ENCODE data around the gene THAP10.

The THAP10 gene

GRCh38 chr15:70853973-70854665, 38.1 kb downstream of the THAP10 start, which contains the start of gene LARP6:
Gene LARP6, minus strand, starts transcription at chr15:70854157. Its CDS starts 69 bp downstream, at chr15:70854088.
- peak; percentile 76 for DNase-seq (ENCODE audit: low spot score)

GRCh38 chr15:70853318-70853972, 38.8 kb downstream of the THAP10 start:
- DNase-seq (ENCODE audit: low spot score): peak; percentile 80

- peak; percentile 80 for DNase-seq (ENCODE audit: low spot score)
Observed at GRCh38 chr15:70852501-70853317, 39.5 kb downstream of the THAP10 start.

- no peak for DNase-seq (ENCODE audit: low spot score)
Observed at GRCh38 chr15:70851889-70852288, 40.3 kb downstream of the THAP10 start.

GRCh38 chr15:70845602-70846360, 46.5 kb downstream of the THAP10 start:
- DNase-seq (ENCODE audit: low spot score): no peak

GRCh38 chr15:70837476-70837875, 54.8 kb downstream of the THAP10 start:
- DNase-seq (ENCODE audit: low spot score): no peak

GRCh38 chr15:70835841-70836240, 56.4 kb downstream of the THAP10 start:
- DNase-seq (ENCODE audit: low spot score): no peak

GRCh38 chr15:70835415-70835814, 56.8 kb downstream of the THAP10 start:
- no peak for DNase-seq (ENCODE audit: low spot score)

GRCh38 chr15:70834999-70835398, 57.2 kb downstream of the THAP10 start:
- no peak for DNase-seq (ENCODE audit: low spot score)

- DNase-seq (ENCODE audit: low spot score): peak; percentile 64
Observed at GRCh38 chr15:70833861-70834765, 58.1 kb downstream of the THAP10 start.

- DNase-seq (ENCODE audit: low spot score): no peak
Observed at GRCh38 chr15:70833422-70833821, 58.8 kb downstream of the THAP10 start.

GRCh38 chr15:70832176-70832575, 60.1 kb downstream of the THAP10 start:
- DNase-seq (ENCODE audit: low spot score): no peak
